ENCODE measurements around the gene CCNL1. TPM values are rescaled to one million over a fixed set of nuclear protein-coding genes. Genes with fewer than 3 reads are reported as not detected.

CCNL1 gene
- total and polyA plus RNA-seq, 2 donors (not counting 3 experiments of a cell fraction or from before 2014, with no cell fraction given), result 119 to 137 TPM

- H3K9ac ChIP-seq (replicated peaks; ENCODE audit: extremely low read depth, insufficient read depth, low read length), result no peak overlapping the region
- FAIRE-seq (no peak), DNase-seq (ENCODE audit: low read depth, low spot score) (no peak)
- BruUV-seq (replicated peaks), result no TSS peak
- intact Hi-C loops (cut with micrococcal nuclease) (no loop called here), dilution Hi-C loops (cut with MboI; ENCODE audit: extremely low pct_ligation_motif_present, low sequenced_read_pairs) (no loop called here)
- H3K9me1 ChIP-seq (replicated peaks; ENCODE audit: control insufficient read depth, extremely low read depth, insufficient read depth, low read length), result no peaks in the 10 kb centered on the region
- POLR2A ChIA-PET, result no interaction called here
- H3K36me3 ChIP-seq (ENCODE audit: control insufficient read depth in 2 of 2, extremely low read depth in 1 of 2, insufficient read depth in 2 of 2, low read length in 2 of 2), result no peaks in the 10 kb centered on the region
- no peaks in the 10 kb centered on the region for H4K20me1 ChIP-seq (replicated peaks; ENCODE audit: control insufficient read depth, extremely low read depth, insufficient read depth, low read length)
- no peaks in the 10 kb centered on the region for H3K79me2 ChIP-seq (ENCODE audit: control insufficient read depth, insufficient read depth, low read length)
- CTCF ChIA-PET, result interaction anchor here (0.6 kb wide), 1 partner anchor 16 kb away, joined by 3 read pairs; no protein-coding TSS in a partner anchor
- H3K9me3 ChIP-seq (replicated peaks; ENCODE audit: control insufficient read depth, insufficient read depth, low read length), result no peaks in the 10 kb centered on the region
- TF ChIP-seq, protein P1, sequence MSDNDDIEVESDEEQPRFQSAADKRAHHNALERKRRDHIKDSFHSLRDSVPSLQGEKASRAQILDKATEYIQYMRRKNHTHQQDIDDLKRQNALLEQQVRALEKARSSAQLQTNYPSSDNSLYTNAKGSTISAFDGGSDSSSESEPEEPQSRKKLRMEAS (IDR thresholded peaks at IDR 0.05; ENCODE audit: insufficient read depth, insufficient read length), result no peak
- TF ChIP-seq FOS (IDR thresholded peaks at IDR 0.05; ENCODE audit: borderline replicate concordance, insufficient read depth, low read length), result no peak
- no peak for TF ChIP-seq GATA2 (IDR thresholded peaks at IDR 0.05; ENCODE audit: insufficient read depth, insufficient read length, low read depth, low read length)
- TF ChIP-seq JUN (IDR thresholded peaks at IDR 0.05; ENCODE audit: borderline replicate concordance, insufficient read depth, insufficient read length, low read depth), result no peak
- TF ChIP-seq EZH2 (IDR thresholded peaks at IDR 0.05; ENCODE audit: borderline replicate concordance, low read depth, low read length, severe bottlenecking), result no peak
- no peak for TF ChIP-seq POLR2A (IDR thresholded peaks at IDR 0.05; ENCODE audit: low read depth, low read length)
- TF ChIP-seq, protein P2, sequence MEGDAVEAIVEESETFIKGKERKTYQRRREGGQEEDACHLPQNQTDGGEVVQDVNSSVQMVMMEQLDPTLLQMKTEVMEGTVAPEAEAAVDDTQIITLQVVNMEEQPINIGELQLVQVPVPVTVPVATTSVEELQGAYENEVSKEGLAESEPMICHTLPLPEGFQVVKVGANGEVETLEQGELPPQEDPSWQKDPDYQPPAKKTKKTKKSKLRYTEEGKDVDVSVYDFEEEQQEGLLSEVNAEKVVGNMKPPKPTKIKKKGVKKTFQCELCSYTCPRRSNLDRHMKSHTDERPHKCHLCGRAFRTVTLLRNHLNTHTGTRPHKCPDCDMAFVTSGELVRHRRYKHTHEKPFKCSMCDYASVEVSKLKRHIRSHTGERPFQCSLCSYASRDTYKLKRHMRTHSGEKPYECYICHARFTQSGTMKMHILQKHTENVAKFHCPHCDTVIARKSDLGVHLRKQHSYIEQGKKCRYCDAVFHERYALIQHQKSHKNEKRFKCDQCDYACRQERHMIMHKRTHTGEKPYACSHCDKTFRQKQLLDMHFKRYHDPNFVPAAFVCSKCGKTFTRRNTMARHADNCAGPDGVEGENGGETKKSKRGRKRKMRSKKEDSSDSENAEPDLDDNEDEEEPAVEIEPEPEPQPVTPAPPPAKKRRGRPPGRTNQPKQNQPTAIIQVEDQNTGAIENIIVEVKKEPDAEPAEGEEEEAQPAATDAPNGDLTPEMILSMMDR (IDR thresholded peaks at IDR 0.05; ENCODE audit: extremely low read depth in 1 of 2, insufficient read depth in 1 of 2, low read depth in 1 of 2, low read length in 2 of 2), result no peak
- no peak for TF ChIP-seq POLR2AphosphoS5 (IDR thresholded peaks at IDR 0.05; ENCODE audit: insufficient read depth, low read depth, low read length)
- TF ChIP-seq MYC (IDR thresholded peaks at IDR 0.05; ENCODE audit: low read depth, low read length), result no peak
- no peaks in the 10 kb centered on the region for H3K4me1 ChIP-seq (ENCODE audit: control insufficient read depth, extremely low read depth, insufficient read depth, low read length)
- H3K4me3 ChIP-seq (replicated peaks in 1 of 3; ENCODE audit: insufficient read depth in 1 of 3, low read depth in 1 of 3, low read length in 3 of 3), result no peak overlapping the region
- H2AFZ ChIP-seq (ENCODE audit: low read depth, low read length), result no peak overlapping the region
- H3K27me3 ChIP-seq (ENCODE audit: control insufficient read depth in 2 of 2, insufficient read depth in 2 of 2, low read length in 2 of 2), result no peaks in the 10 kb centered on the region
- H3K27ac ChIP-seq (ENCODE audit: insufficient read depth, low read depth, low read length), result no peak overlapping the region
- no peak overlapping the region for H3K4me2 ChIP-seq (ENCODE audit: insufficient read depth, low read length)
These were observed 57.8 kb downstream of the CCNL1 start for GRCh38 chr3:157102098-157102497.

Measured in endothelial cell of umbilical vein (primary cell).